T1000 (cell line): ENCODE measurements around the gene PCDHGB5.
A peak's percentile ranks its signal among the peaks of the same experiment; 100 is the strongest.
"Not testable (repeated sequence)": the region's sequence is repeated elsewhere in the genome, so short reads cannot be mapped to it uniquely, and the experiment has no call there.

Experiments used
- DNase-seq: peaks from one replicate; lab custom pipeline; 2025; ENCODE audit warnings: mixed read lengths; lab: John Stamatoyannopoulos, UW

PCDHGB5 gene

DNA sequence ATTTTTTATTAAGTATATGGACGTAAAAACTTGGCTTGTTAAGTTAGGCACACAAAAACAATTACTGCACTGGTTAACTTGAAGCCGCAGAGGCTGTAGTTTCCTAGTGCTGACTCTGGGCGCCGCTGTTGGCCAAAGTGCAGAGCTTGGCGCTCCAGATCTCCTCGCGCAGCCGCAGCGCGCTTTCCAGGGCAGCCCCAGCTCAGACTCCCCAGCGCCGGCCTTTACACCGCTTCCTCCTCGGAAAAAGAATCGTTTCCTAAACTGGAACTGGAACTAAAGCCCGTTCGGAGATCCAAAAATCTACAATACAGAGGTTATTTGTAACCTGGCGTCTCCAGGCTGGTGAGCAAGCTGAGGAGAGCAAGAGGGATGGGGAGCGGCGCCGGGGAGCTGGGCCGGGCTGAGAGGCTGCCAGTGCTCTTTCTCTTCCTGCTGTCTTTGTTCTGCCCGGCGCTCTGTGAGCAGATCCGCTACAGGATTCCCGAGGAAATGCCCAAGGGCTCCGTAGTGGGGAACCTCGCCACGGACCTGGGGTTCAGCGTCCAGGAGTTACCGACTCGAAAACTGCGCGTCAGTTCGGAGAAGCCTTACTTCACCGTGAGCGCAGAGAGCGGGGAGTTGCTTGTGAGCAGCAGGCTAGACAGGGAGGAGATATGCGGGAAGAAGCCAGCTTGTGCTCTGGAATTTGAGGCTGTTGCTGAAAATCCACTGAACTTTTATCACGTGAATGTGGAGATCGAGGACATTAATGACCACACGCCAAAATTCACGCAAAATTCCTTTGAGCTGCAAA lies at the start of gene PCDHGB5:
Gene PCDHGB5, plus strand, starts transcription at position 192 of the 796 bp plus-strand sequence. Its CDS starts 181 bp downstream, at position 373.
- DNase-seq: peak; percentile 52

DNA sequence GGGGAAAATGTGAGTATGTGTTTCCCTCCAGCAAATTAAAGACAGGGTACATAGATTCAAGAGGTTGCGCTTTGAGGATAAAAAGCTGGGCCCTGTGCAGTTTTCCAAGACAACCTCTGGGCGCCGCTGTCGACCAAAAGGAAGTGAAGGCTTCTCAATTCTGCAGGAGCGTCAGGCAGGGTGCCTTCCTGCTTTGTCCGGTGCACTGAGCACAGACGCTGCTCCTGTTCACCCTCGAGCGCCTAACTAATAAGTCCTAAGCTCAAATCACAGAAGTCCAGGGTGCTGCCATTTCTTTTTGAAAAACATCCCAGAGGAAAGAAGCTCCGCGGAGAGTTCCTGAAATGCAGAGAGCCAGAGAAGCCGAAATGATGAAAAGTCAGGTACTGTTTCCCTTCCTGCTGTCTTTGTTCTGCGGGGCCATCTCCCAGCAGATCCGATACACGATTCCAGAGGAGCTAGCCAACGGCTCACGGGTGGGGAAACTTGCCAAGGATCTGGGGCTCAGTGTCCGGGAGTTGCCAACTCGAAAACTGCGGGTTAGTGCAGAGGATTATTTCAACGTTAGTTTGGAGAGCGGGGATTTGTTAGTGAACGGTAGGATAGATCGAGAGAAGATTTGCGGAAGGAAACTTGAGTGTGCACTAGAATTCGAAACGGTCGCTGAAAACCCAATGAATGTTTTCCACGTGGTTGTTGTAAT lies 47.7 kb upstream of the PCDHGB5 start, which contains the start of gene PCDHGB1:
Gene PCDHGB1, plus strand, starts transcription at position 183 of the 703 bp plus-strand sequence. Its CDS starts 162 bp downstream, at position 345.
- DNase-seq: no peak

DNA sequence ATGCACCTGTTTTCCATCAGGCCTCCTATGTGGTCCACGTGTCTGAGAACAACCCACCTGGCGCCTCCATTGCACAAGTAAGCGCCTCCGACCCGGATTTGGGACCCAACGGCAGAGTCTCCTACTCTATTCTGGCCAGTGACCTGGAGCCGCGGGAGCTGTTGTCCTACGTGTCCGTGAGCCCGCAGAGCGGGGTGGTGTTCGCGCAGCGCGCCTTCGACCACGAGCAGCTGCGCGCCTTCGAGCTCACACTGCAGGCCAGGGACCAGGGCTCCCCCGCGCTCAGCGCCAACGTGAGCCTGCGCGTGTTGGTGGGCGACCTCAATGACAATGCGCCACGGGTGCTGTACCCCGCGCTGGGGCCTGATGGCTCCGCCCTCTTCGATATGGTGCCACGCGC lies 46.2 kb upstream of the PCDHGB5 start:
- DNase-seq: no peak

DNA sequence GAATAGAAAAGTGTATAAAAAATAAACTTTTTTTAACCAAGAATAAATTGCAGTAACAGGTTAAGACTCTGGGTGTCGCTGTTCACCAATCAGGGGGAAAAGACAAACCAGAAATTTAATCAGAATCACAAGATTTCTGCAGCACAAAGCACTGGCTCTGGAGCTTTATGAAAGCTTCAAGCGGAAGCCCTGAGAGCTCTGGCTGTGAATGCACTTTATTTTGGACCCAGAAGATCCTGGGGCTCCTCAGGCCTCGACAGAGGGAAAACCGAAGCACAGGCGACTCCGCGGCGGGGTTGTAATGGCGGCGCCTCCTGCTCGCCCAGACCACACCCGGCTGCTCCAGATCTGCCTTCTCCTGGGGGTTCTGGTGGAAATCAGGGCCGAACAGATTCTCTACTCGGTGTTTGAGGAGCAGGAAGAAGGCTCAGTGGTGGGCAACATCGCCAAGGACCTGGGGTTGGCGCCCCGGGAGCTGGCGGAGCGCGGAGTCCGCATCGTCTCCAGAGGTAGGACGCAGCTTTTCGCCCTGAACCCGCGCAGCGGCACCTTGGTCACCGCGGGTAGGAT lies 42.8 kb upstream of the PCDHGB5 start, which contains the start of gene PCDHGA4:
Gene PCDHGA4, plus strand, starts transcription at position 122 of the 570 bp plus-strand sequence. Its CDS starts 87 bp downstream, at position 209.
- no peak for DNase-seq

DNA sequence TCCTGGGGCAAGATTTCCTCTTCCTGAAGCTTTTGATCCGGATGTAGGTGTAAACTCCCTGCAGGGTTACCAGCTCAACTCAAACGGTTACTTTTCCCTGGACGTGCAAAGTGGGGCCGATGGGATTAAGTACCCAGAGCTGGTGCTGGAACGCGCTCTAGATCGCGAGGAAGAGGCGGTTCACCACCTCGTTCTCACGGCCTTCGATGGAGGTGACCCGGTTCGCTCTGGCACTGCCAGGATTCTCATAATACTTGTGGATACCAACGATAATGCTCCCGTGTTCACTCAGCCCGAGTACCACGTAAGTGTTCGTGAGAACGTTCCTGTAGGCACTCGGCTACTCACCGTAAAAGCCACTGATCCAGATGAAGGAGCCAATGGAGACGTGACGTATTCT lies 42.1 kb upstream of the PCDHGB5 start:
- DNase-seq: no peak

DNA sequence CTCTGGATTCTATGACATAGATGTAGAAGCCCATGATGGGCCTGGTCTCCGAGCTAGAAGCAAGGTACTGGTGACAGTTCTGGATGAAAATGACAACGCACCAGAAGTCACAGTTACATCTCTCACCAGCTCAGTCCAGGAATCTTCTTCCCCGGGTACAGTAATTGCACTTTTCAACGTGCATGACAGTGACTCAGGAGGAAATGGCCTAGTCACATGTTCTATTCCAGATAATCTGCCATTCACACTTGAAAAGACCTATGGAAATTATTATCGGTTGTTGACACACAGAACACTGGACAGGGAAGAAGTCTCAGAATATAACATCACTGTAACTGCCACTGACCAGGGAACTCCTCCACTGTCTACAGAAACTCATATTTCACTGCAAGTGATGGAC lies 41.6 kb upstream of the PCDHGB5 start:
- DNase-seq: no peak

DNA sequence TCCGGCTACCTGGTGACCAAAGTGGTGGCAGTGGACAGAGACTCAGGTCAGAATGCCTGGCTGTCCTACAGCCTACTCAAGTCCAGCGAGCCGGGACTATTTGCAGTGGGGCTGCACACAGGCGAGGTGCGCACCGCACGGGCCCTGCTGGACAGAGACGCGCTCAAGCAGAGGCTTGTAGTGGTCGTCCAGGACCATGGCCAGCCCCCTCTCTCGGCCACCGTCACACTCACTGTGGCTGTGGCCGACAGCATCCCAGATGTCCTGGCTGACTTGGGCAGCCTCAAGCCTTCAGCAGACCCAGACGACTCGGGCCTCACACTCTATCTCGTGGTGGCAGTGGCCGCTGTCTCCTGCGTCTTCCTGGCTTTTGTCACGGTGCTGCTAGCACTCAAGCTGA lies 40.8 kb upstream of the PCDHGB5 start:
- no peak for DNase-seq

DNA sequence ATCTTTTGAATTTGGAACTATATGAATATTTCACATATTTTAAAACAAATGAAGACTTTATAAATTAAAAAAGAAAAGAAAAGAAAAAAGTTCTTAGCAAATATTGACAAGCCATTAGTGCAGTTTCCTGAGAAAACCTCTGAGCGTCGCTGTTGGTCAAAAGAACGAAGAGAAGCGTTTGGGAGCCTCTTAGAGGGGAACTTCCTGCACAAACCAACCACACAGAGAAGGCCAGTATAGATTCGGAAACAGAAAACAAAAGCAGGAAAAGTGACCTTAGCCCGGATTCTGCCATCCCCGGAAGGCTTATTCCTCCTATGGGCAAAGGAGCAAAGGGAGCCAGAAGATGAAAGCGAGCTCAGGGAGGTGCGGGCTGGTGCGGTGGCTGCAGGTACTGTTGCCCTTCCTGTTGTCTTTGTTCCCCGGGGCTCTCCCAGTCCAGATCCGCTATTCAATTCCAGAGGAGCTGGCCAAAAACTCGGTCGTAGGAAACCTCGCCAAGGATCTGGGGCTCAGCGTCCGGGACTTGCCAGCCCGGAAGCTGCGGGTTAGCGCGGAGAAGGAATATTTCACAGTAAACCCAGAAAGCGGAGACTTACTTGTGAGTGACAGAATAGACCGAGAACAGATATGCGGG lies 37.8 kb upstream of the PCDHGB5 start, which contains the start of gene PCDHGB2:
Gene PCDHGB2, plus strand, starts transcription at position 205 of the 637 bp plus-strand sequence. Its CDS starts 142 bp downstream, at position 347.
- DNase-seq: no peak

DNA sequence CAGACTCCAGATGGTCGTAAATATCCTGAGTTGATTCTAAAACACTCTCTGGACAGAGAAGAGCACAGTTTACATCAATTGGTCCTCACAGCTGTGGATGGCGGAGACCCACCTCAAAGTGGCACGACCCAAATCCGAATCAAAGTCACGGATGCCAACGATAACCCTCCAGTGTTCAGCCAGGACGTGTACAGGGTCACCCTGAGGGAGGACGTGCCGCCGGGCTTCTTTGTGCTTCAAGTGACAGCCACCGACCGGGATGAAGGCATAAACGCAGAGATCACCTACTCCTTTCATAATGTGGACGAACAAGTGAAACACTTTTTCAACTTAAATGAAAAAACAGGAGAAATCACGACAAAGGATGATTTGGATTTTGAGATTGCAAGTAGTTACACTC lies 37.1 kb upstream of the PCDHGB5 start:
- DNase-seq: no peak

DNA sequence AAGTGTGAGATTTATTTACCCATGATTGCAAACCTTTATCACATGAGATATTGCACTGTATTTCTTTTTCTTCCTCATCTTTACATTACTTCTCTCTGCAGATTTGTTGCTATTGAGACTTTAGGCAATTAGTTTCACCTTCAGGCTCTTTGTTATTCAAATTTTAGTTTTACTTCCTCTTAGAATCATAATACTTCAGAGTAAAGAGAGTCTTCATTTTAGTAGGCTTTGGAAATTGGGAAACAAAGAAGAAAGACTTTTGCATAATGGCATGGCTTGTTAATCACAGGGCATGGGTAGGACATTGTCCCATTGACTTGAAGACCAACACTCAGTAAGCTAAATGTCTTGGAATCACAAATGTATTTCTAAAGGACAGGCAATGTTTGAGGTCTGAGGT lies 35.0 kb upstream of the PCDHGB5 start:
- DNase-seq: no peak

DNA sequence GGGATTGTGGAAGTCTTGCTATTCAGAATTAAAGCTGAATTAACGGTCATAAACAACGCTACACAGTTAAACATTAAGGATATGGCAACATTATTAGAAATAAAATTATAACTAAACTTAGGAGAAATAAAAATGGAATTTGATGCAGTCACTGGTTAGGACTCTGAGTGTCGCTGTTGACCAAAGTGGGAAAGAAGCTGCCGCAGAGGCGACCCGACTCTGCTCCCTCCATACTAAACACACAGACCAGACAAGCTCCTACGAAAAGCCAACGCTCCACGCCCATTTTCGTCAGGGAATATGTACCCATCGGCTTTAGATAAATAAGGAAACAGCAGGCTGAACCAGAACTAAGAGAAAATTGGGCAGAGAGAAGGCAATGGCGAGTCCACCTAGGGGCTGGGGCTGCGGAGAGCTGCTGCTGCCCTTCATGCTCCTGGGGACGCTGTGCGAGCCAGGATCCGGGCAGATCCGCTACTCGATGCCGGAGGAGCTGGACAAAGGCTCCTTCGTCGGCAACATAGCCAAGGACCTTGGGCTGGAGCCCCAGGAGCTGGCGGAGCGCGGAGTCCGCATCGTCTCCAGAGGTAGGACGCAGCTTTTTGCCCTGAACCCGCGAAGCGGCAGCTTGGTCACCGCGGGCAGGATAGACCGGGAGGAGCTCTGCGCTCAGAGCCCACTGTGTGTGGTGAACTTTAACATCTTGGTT lies 33.6 kb upstream of the PCDHGB5 start, which contains the start of gene PCDHGA5:
Gene PCDHGA5, plus strand, starts transcription at position 211 of the 709 bp plus-strand sequence. Its CDS starts 169 bp downstream, at position 380.
- no peak for DNase-seq

DNA sequence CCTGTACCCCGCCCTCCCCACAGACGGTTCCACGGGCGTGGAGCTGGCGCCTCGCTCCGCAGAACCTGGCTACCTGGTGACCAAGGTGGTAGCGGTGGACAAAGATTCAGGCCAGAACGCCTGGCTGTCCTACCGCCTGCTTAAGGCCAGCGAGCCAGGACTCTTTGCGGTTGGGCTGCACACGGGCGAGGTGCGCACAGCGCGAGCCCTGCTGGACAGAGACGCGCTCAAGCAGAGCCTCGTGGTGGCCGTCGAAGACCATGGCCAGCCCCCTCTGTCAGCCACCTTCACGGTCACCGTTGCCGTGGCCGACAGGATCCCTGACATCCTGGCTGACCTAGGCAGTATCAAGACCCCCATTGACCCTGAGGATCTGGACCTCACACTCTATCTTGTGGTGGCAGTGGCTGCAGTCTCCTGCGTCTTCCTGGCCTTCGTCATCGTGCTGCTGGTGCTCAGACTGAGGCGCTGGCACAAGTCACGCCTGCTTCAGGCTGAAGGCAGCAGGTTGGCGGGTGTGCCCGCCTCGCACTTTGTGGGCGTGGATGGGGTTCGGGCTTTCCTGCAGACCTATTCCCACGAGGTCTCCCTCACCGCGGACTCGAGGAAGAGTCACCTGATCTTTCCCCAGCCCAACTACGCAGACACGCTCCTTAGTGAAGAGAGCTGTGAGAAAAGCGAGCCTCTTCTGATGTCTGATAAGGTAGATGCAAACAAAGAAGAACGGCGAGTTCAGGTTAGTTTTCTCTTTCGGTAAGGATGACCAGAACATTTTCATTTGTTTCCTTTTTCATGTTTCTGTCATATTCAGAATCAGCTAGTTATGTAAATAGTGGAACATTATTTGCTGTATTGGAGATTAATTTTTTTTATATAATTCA lies 31.5 kb upstream of the PCDHGB5 start:
- DNase-seq: no peak

DNA sequence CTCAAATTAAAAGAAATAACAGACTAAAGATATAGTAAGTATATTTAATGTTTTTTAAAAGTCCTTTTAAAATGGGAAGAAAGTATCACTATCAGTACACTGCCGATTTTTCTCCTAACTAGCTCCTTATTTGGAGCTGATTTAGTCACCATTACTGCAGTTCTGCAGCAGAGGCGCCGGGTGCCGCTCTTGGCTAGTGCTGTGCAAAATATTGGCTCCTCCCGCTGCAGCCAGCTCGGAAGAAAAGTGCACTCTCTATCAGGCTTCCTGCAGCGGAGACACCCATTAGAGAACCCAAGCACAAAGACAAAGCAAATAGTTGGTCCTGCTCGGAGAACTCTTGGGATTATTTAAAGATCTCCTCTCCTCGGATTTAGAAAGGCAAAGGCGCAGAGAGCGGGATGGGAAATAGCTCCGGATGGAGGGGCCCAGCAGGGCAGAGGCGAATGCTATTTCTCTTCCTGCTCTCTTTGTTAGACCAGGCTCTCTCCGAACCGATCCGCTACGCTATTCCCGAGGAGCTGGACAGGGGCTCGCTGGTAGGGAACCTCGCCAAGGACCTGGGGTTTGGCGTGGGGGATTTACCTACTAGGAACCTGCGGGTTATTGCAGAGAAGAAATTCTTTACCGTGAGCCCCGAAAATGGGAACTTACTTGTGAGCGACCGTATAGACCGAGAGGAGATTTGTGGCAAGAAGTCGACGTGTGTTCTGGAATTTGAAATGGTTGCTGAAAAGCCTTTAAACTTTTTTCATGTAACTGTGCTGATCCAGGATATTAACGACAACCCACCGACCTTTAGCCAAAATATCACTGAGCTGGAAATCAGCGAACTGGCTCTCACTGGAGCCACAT lies 27.5 kb upstream of the PCDHGB5 start, which contains the start of gene PCDHGB3:
Gene PCDHGB3, plus strand, starts transcription at position 249 of the 855 bp plus-strand sequence. Its CDS starts 153 bp downstream, at position 402.
- no peak for DNase-seq

DNA sequence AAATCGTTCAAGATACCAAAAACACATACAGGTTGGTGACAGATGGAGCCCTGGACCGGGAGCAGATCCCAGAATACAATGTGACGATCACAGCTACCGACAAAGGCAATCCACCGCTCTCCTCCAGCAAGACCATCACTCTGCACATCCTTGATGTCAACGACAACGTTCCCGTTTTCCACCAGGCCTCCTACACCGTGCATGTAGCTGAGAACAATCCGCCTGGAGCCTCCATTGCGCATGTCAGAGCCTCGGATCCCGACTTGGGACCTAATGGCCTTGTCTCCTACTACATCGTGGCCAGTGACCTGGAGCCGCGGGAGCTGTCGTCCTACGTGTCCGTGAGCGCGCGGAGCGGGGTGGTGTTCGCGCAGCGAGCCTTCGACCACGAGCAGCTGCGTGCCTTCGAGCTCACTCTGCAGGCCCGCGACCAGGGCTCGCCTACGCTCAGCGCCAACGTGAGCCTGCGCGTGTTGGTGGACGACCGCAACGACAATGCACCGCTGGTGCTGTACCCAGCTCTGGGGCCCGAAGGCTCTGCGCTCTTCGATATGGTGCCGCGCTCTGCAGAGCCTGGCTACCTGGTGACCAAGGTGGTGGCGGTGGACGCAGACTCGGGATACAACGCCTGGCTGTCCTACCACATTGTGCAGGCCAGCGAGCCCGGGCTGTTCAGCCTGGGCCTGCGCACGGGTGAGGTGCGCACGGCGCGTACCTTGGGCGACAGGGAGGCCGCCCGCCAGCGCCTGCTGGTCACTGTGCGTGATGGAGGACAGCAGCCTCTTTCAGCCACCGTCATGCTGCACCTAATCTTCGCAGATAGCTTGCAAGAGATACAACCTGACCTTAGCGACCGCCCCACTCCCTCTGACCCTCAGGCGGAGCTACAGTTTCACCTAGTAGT lies 25.9 kb upstream of the PCDHGB5 start:
- no peak for DNase-seq

DNA sequence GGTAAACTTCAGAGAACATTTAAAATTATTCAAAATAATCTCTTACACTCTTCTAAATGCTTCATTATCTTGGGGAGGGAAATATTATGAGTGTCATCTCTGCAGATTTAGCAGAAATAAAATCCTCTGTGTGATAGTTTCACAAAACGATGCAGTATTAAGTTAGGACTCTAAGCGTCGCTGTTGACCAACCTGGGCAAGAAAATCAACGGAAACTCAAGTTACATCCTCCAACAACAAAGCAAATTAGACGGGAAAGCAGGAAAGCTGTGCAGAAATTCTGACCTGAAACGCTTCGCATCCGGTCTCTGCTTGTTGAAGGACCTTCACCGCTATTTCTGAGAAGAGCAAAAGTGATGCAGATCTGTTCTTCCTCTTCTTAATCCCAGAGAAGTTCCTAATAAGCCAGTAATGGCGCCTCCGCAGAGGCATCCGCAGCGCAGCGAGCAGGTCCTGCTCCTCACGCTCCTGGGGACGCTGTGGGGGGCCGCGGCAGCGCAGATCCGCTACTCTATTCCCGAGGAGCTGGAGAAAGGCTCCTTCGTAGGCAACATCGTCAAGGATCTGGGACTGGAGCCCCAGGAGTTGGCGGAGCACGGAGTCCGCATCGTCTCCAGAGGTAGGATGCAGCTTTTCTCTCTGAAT lies 24.0 kb upstream of the PCDHGB5 start, which contains the start of gene PCDHGA6:
Gene PCDHGA6, plus strand, starts transcription at position 219 of the 645 bp plus-strand sequence. Its CDS starts 193 bp downstream, at position 412.
- DNase-seq: no peak

DNA sequence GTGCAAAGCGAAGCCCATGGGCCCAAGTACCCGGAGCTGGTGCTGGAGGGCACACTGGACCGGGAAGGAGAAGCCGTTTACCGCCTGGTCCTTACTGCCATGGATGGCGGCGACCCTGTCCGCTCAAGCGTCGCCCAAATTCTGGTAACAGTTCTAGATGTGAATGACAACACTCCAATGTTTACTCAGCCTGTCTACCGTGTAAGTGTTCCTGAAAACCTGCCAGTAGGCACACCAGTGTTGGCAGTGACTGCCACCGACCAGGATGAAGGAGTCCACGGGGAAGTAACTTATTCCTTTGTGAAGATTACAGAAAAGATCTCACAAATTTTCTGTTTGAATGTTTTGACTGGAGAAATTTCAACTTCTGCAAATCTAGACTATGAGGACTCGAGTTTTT lies 23.1 kb upstream of the PCDHGB5 start:
- no peak for DNase-seq

DNA sequence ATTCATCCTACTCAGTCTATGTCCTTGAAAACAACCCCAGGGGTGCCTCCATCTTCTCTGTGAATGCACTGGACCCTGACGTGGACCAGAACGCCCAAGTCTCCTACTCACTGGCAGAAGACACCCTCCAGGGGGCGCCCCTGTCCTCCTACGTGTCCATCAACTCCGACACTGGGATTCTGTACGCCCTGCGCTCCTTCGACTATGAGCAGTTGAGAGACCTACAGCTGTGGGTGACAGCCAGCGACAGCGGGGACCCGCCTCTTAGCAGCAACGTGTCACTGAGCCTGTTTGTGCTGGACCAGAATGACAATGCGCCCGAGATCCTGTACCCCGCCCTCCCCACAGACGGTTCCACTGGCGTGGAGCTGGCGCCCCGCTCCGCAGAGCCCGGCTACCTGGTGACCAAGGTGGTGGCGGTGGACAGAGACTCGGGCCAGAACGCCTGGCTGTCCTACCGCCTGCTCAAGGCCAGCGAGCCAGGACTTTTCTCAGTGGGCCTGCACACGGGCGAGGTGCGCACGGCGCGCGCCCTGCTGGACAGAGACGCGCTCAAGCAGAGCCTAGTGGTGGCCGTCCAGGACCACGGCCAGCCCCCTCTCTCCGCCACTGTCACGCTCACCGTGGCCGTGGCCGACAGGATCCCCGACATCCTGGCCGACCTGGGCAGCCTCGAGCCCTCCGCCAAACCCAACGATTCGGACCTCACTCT lies 22.1 kb upstream of the PCDHGB5 start:
- DNase-seq: not testable (repeated sequence)
